ENCODE measurements around the gene THRB. TPM values are rescaled to one million over a fixed set of nuclear protein-coding genes. Genes with fewer than 3 reads are reported as not detected.
A peak's percentile ranks its signal among the peaks of the same experiment; 100 is the strongest.

The THRB gene
- polyA plus RNA-seq, 2 of the 4 experiments (the other 2 are of a cell fraction): 2.0 to 2.3 TPM

DNA sequence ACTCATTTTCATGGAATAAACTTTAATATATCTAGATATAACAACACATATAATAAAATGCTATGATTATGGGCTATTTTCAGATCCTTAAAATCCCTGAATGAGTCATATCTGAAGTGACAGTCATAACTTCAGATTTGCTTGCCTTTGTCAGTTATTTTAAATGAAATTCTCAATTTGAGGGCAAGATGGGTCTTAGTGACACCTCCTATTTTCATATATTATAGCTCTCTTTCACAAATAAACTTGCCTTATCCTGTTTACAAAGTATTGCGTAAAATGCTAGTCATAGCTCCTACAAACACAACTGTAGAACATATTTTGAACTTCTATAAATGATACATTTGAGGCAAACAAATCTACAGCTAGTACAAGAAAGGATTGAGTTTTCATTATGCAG is 6.2 kb upstream of the THRB start:
- DNase-seq (ENCODE audit: low read depth in 1 of 2, low spot score in 1 of 2): no peak

DNA sequence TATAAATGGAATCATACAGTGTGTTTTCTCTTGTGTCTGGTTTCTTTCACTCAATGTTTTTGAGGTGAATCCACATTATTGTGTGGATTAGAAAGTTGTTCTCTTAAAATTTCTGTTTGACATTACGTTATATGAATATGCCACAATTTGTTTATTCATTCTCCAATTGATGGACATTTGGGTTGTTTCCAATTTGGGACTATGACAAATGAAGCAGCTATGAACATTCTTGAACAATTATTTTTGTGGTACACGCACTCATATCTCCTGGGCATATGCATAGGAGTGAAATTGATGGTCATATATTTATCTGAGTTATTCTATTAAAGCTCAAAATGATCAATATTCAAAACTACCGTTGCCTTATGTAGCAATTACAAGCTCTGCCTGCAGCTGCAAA is 5.3 kb upstream of the THRB start:
- ATAC-seq (no peak), DNase-seq (ENCODE audit: low read depth in 1 of 2, low spot score in 1 of 2) (no peak), FAIRE-seq (no peak)
- Histone ChIP-seq H3K4me3 (no peak overlapping the region), H3K4me1 (peaks cover 23% of the 10 kb centered on the region), H3K4me2 (no peak overlapping the region), H3K27ac (no peak overlapping the region), H3K9me3 (no peaks in the 10 kb centered on the region)
- CTCF ChIA-PET: interaction anchor here (0.6 kb wide), 1 partner anchor 83 kb away, joined by 4 read pairs; no protein-coding TSS in a partner anchor
- WGBS (ENCODE audit: missing lambda C conversion rate): 66% methylated on average over 3 of the region's 3 CpGs
- POLR2A ChIA-PET: no interaction called here
- TF ChIP-seq JUN (IDR thresholded peaks at IDR 0.05) (no peak), MAZ (IDR thresholded peaks at IDR 0.05; ENCODE audit: borderline replicate concordance, low read depth, low read length) (no peak)

More for the DNA sequence above, 6.2 kb upstream of the THRB start:
- Histone ChIP-seq H3K4me3 (no peak overlapping the region), H3K4me1 (peaks cover 23% of the 10 kb centered on the region), H3K4me2 (no peak overlapping the region; the same call in 2 of the 3 replicates), H3K27ac (no peak overlapping the region), H3K9me3 (no peaks in the 10 kb centered on the region)
- ATAC-seq: no peak
- ChIA-PET CTCF (interaction anchor here (0.6 to 1.9 kb wide), 5 partner anchors 16 to 574 kb away, joined by 3 to 4 read pairs (median 3); no protein-coding TSS in a partner anchor), POLR2A (no interaction called here)
- TF ChIP-seq JUN (IDR thresholded peaks at IDR 0.05): no peak
- TF ChIP-seq FOSL2 (IDR thresholded peaks at IDR 0.05): no peak
- TF ChIP-seq FOSL2 (CRISPR knock-in tag; IDR thresholded peaks at IDR 0.05): peak; percentile 22; the same call in 1 of the 2 replicates
- TF ChIP-seq, protein P1, sequence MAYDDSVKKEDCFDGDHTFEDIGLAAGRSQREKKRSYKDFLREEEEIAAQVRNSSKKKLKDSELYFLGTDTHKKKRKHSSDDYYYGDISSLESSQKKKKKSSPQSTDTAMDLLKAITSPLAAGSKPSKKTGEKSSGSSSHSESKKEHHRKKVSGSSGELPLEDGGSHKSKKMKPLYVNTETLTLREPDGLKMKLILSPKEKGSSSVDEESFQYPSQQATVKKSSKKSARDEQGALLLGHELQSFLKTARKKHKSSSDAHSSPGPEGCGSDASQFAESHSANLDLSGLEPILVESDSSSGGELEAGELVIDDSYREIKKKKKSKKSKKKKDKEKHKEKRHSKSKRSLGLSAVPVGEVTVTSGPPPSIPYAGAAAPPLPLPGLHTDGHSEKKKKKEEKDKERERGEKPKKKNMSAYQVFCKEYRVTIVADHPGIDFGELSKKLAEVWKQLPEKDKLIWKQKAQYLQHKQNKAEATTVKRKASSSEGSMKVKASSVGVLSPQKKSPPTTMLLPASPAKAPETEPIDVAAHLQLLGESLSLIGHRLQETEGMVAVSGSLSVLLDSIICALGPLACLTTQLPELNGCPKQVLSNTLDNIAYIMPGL (CRISPR knock-in tag; IDR thresholded peaks at IDR 0.05; ENCODE audit: borderline replicate concordance): no peak
- TF ChIP-seq CEBPB (IDR thresholded peaks at IDR 0.05): peak in 1 of 2 experiments; percentile 43; a peak in 1 of 4 replicates
- 73% methylated on average over 1 of the region's 1 CpG for WGBS (ENCODE audit: missing lambda C conversion rate)
- peak; percentile 7 for FAIRE-seq

DNA sequence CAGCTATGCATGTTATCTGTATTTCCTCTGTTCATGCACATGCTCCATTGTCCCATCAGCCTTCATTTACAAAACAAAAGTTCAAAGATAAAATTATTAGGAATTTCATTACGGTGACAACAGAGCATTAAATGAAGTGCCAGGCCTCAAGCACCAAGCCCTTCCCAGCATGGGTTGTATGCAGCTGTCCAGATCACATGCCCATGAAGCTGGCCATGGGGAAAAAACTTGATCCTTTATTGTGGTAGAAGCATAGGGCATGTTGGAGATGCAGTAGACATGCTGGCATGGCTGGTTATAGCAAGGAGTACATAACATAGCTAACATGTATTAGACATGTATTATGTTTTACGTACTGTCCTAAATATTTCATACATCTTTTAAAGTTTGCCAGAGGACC is 4.1 kb upstream of the THRB start:
- DNase-seq (ENCODE audit: low read depth in 1 of 2, low spot score in 1 of 2) (no peak), ATAC-seq (no peak), FAIRE-seq (no peak)
- no peak overlapping the region for H3K27ac ChIP-seq
- WGBS (ENCODE audit: missing lambda C conversion rate): 96% methylated on average over 2 of the region's 2 CpGs
- H3K4me3 ChIP-seq: no peak overlapping the region
- no peak overlapping the region for H3K4me2 ChIP-seq
- POLR2A ChIA-PET: no interaction called here
- H3K4me1 ChIP-seq: peaks cover 23% of the 10 kb centered on the region
- CTCF ChIA-PET: interaction anchor here (1.5 kb wide), 1 partner anchor 500 kb away, joined by 3 read pairs; no protein-coding TSS in a partner anchor
- no peaks in the 10 kb centered on the region for H3K9me3 ChIP-seq
- TF ChIP-seq FOSL2 (IDR thresholded peaks at IDR 0.05): no peak
- no peak for TF ChIP-seq FOSL2 (CRISPR knock-in tag; IDR thresholded peaks at IDR 0.05)

DNA sequence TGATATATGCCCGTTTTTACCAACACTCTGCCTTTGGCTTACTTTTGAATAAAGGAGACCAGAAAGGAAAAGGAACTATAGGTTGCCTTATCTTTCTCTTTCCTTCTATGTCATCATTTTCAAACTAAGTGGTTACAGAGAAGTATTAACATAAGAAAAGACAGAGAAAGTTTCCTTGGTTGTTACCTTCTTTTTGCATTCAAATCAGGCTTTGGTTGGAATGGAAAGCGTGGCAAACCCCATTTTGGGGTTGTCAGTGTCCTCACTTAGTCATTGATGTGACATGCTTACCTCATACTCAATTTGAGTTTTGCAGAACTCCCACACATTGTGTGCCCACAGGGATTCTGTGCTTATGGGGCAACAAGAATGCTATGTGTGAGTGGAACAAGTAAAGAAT is 3.7 kb upstream of the THRB start:
- CTCF ChIA-PET: interaction anchor here (1.2 to 1.5 kb wide), 2 partner anchors 122 to 499 kb away, joined by 3 read pairs; no protein-coding TSS in a partner anchor
- POLR2A ChIA-PET: no interaction called here
- Histone ChIP-seq H3K4me1 (peaks cover 27% of the 10 kb centered on the region), H3K4me2 (no peak overlapping the region), H3K27ac (no peak overlapping the region), H3K4me3 (no peak overlapping the region), H3K9me3 (no peaks in the 10 kb centered on the region)
- FAIRE-seq (no peak), ATAC-seq (no peak), DNase-seq (ENCODE audit: low read depth in 1 of 2, low spot score in 1 of 2) (no peak)
- WGBS (ENCODE audit: missing lambda C conversion rate): 54% methylated on average over 2 of the region's 2 CpGs
- TF ChIP-seq, protein P2, sequence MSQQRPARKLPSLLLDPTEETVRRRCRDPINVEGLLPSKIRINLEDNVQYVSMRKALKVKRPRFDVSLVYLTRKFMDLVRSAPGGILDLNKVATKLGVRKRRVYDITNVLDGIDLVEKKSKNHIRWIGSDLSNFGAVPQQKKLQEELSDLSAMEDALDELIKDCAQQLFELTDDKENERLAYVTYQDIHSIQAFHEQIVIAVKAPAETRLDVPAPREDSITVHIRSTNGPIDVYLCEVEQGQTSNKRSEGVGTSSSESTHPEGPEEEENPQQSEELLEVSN (IDR thresholded peaks at IDR 0.05; ENCODE audit: borderline replicate concordance, low read depth): no peak
- no peak for TF ChIP-seq FOSL2 (IDR thresholded peaks at IDR 0.05)
- no peak for TF ChIP-seq FOSL2 (CRISPR knock-in tag; IDR thresholded peaks at IDR 0.05)
- no peak for TF ChIP-seq HOXA7 (CRISPR knock-in tag; IDR thresholded peaks at IDR 0.05)
- TF ChIP-seq JUNB (IDR thresholded peaks at IDR 0.05): no peak
- TF ChIP-seq GATA3 (IDR thresholded peaks at IDR 0.05; ENCODE audit: borderline replicate concordance): no peak
- no peak for TF ChIP-seq BHLHE40 (IDR thresholded peaks at IDR 0.05; ENCODE audit: low read depth, low read length)
- TF ChIP-seq POLR2AphosphoS2 (conservative IDR thresholded peaks at IDR 0.05; ENCODE audit: low read length): no peak
- TF ChIP-seq, protein P3, sequence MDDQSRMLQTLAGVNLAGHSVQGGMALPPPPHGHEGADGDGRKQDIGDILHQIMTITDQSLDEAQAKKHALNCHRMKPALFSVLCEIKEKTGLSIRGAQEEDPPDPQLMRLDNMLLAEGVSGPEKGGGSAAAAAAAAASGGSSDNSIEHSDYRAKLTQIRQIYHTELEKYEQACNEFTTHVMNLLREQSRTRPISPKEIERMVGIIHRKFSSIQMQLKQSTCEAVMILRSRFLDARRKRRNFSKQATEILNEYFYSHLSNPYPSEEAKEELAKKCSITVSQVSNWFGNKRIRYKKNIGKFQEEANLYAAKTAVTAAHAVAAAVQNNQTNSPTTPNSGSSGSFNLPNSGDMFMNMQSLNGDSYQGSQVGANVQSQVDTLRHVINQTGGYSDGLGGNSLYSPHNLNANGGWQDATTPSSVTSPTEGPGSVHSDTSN (IDR thresholded peaks at IDR 0.05): no peak
- TF ChIP-seq, protein P4, sequence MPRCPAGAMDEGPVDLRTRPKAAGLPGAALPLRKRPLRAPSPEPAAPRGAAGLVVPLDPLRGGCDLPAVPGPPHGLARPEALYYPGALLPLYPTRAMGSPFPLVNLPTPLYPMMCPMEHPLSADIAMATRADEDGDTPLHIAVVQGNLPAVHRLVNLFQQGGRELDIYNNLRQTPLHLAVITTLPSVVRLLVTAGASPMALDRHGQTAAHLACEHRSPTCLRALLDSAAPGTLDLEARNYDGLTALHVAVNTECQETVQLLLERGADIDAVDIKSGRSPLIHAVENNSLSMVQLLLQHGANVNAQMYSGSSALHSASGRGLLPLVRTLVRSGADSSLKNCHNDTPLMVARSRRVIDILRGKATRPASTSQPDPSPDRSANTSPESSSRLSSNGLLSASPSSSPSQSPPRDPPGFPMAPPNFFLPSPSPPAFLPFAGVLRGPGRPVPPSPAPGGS (IDR thresholded peaks at IDR 0.05): no peak
- TF ChIP-seq, protein P5, sequence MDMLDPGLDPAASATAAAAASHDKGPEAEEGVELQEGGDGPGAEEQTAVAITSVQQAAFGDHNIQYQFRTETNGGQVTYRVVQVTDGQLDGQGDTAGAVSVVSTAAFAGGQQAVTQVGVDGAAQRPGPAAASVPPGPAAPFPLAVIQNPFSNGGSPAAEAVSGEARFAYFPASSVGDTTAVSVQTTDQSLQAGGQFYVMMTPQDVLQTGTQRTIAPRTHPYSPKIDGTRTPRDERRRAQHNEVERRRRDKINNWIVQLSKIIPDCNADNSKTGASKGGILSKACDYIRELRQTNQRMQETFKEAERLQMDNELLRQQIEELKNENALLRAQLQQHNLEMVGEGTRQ (IDR thresholded peaks at IDR 0.05): no peak
- no peak for TF ChIP-seq CHD4 (IDR thresholded peaks at IDR 0.05; ENCODE audit: borderline replicate concordance)
- no peak for TF ChIP-seq HDAC2 (IDR thresholded peaks at IDR 0.05)
